ENCODE data around the gene NLRC5. TPM values are rescaled to one million over a fixed set of nuclear protein-coding genes. Genes with fewer than 3 reads are reported as not detected.

NLRC5 gene
- total and polyA plus RNA-seq, 9 of the 15 experiments (the other 6 are each of a cell fraction or from before 2014, with no cell fraction given), result 0.59 to 0.71 TPM; not detected in 7

- TF ChIP-seq, protein P1, sequence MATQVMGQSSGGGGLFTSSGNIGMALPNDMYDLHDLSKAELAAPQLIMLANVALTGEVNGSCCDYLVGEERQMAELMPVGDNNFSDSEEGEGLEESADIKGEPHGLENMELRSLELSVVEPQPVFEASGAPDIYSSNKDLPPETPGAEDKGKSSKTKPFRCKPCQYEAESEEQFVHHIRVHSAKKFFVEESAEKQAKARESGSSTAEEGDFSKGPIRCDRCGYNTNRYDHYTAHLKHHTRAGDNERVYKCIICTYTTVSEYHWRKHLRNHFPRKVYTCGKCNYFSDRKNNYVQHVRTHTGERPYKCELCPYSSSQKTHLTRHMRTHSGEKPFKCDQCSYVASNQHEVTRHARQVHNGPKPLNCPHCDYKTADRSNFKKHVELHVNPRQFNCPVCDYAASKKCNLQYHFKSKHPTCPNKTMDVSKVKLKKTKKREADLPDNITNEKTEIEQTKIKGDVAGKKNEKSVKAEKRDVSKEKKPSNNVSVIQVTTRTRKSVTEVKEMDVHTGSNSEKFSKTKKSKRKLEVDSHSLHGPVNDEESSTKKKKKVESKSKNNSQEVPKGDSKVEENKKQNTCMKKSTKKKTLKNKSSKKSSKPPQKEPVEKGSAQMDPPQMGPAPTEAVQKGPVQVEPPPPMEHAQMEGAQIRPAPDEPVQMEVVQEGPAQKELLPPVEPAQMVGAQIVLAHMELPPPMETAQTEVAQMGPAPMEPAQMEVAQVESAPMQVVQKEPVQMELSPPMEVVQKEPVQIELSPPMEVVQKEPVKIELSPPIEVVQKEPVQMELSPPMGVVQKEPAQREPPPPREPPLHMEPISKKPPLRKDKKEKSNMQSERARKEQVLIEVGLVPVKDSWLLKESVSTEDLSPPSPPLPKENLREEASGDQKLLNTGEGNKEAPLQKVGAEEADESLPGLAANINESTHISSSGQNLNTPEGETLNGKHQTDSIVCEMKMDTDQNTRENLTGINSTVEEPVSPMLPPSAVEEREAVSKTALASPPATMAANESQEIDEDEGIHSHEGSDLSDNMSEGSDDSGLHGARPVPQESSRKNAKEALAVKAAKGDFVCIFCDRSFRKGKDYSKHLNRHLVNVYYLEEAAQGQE (IDR thresholded peaks at IDR 0.05; ENCODE audit: borderline replicate concordance), result no peak
- TF ChIP-seq, protein P1 (CRISPR knock-in tag; IDR thresholded peaks at IDR 0.05; ENCODE audit: low read depth), result no peak
- TF ChIP-seq ZNF282 (CRISPR knock-in tag; IDR thresholded peaks at IDR 0.05), result no peak
- TF ChIP-seq HMG20A (CRISPR knock-in tag; conservative IDR thresholded peaks at IDR 0.05), result no peak
- TF ChIP-seq KLF13 (tag; IDR thresholded peaks at IDR 0.05; ENCODE audit: borderline replicate concordance, low read depth), result no peak
- TF ChIP-seq NONO (IDR thresholded peaks at IDR 0.05; ENCODE audit: low read depth in 2 of 2, low read length in 1 of 2), result no peak
- TF ChIP-seq, protein P2, sequence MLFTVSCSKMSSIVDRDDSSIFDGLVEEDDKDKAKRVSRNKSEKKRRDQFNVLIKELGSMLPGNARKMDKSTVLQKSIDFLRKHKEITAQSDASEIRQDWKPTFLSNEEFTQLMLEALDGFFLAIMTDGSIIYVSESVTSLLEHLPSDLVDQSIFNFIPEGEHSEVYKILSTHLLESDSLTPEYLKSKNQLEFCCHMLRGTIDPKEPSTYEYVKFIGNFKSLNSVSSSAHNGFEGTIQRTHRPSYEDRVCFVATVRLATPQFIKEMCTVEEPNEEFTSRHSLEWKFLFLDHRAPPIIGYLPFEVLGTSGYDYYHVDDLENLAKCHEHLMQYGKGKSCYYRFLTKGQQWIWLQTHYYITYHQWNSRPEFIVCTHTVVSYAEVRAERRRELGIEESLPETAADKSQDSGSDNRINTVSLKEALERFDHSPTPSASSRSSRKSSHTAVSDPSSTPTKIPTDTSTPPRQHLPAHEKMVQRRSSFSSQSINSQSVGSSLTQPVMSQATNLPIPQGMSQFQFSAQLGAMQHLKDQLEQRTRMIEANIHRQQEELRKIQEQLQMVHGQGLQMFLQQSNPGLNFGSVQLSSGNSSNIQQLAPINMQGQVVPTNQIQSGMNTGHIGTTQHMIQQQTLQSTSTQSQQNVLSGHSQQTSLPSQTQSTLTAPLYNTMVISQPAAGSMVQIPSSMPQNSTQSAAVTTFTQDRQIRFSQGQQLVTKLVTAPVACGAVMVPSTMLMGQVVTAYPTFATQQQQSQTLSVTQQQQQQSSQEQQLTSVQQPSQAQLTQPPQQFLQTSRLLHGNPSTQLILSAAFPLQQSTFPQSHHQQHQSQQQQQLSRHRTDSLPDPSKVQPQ (CRISPR knock-in tag; IDR thresholded peaks at IDR 0.05; ENCODE audit: borderline replicate concordance), result no peak
- no peak for TF ChIP-seq CREBBP (IDR thresholded peaks at IDR 0.05; ENCODE audit: low read depth, low read length)
- no peak for TF ChIP-seq ZNF197 (CRISPR knock-in tag; IDR thresholded peaks at IDR 0.05; ENCODE audit: low read depth)
- TF ChIP-seq MAFF (IDR thresholded peaks at IDR 0.05; ENCODE audit: low read length), result no peak
- no peak for TF ChIP-seq ZNF444 (CRISPR knock-in tag; IDR thresholded peaks at IDR 0.05)
Measured at GRCh38 chr16:56980792-56981724, 8.3 kb upstream of the NLRC5 start (continued).
